OCI-LY7 (cell line): ENCODE measurements around the gene YPEL4.

Experiments
- EZH2phosphoT487 ChIP-seq: fragments of 200-600 bp; sonication (generic); IDR thresholded peaks from 2 replicates; pipeline ENCODE4 v1.6.1; 2018; ENCODE audit warnings: low read depth, borderline replicate concordance, mild to moderate bottlenecking, mixed run types, antibody characterized with exemption, low read length, moderate library complexity, mixed read lengths
- TF ChIP-seq, protein P1 (sequence below): fragments of 200-600 bp; sonication (generic); conservative IDR thresholded peaks from 2 replicates; pipeline ENCODE4 v1.5.1; 2014; ENCODE audit warnings: mild to moderate bottlenecking, antibody characterized with exemption, low read length, moderate library complexity, mixed read lengths

DNA sequence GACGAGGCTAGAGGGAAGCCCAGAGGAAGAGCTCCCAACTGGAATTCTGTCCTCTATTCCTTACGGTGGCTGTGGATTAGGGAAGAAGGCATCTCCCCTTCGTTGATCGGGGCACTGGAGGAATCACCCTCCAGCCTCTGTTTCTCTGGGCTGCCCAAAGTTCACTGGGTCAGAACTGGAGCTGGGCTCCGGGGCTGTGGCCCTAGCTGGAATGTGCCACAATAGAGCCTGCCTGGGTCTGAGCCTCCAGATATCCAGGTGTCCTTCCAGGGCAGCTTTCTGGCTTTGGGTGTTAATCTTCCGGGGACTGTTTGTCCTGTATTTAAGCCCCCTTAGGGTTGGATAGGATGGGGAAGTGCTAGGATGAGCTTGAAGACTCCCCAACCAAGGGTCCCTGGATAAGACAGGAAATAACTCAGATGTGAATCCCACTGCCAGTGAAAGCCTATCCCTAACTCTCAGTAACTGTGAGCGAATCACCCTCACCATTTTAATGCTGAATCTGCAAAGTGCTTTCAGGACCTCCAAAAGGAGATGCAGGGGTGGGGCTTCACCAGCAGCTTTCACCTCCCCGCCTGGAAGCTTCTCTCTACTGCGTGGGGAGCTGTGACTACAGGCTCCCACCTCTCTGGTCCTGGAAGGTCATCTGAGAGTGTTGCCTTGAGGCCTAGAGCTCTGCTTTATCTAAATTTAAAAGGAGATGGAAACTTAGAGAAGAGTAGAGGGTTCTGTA, 9.5 kb downstream of the YPEL4 start:
- TF ChIP-seq, protein P1, sequence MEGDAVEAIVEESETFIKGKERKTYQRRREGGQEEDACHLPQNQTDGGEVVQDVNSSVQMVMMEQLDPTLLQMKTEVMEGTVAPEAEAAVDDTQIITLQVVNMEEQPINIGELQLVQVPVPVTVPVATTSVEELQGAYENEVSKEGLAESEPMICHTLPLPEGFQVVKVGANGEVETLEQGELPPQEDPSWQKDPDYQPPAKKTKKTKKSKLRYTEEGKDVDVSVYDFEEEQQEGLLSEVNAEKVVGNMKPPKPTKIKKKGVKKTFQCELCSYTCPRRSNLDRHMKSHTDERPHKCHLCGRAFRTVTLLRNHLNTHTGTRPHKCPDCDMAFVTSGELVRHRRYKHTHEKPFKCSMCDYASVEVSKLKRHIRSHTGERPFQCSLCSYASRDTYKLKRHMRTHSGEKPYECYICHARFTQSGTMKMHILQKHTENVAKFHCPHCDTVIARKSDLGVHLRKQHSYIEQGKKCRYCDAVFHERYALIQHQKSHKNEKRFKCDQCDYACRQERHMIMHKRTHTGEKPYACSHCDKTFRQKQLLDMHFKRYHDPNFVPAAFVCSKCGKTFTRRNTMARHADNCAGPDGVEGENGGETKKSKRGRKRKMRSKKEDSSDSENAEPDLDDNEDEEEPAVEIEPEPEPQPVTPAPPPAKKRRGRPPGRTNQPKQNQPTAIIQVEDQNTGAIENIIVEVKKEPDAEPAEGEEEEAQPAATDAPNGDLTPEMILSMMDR = no peak
- no peak for TF ChIP-seq EZH2phosphoT487
